Measurements from ENCODE around the gene CLASP2. TPM values are rescaled to one million over a fixed set of nuclear protein-coding genes. Genes with fewer than 3 reads are reported as not detected.

The CLASP2 gene
- total RNA-seq, 2 donors from 2014 or later = 65.0 to 74.8 TPM

DNA sequence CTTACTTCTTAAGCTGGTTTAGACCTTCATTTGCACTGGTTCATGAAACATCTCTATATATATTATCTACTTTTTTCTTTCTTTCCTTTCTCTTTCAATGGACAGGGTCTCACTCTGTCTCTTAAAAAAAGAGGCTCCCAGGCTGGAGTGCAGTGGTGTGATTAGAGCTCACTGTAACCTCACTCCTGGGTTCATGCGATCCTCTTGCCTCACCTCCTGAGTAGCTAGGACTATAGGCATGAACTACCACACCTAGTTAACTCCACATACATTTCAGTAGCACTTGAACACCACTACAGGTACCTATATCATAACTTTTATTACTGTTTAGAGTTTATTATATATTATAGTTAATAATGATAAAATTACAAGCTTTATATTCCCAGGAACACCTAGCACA is 160.8 kb downstream of the CLASP2 start:
- no peak for TF ChIP-seq CTCF (conservative IDR thresholded peaks at IDR 0.05)
- Histone ChIP-seq H3K9me3 (ENCODE audit: control insufficient read depth, low read length) (peaks cover 6% of the 10 kb centered on the region), H3K27me3 (ENCODE audit: control insufficient read depth, insufficient read depth, low read length, poor library complexity, severe bottlenecking) (no peaks in the 10 kb centered on the region), H3K36me3 (ENCODE audit: control insufficient read depth, insufficient read depth, low read length) (peaks cover 41% of the 10 kb centered on the region), H3K4me3 (ENCODE audit: low read length) (no peak overlapping the region), H3K9ac (ENCODE audit: extremely low read depth, low read length, poor library complexity, severe bottlenecking) (no peak overlapping the region), H3K4me1 (ENCODE audit: control insufficient read depth, insufficient read depth, low read length) (no peaks in the 10 kb centered on the region), H3K27ac (ENCODE audit: low read depth, low read length) (no peak overlapping the region)
- Mint-ChIP-seq H3K9me3 (no peaks in the 10 kb centered on the region), H3K4me1 (peaks cover 21% of the 10 kb centered on the region), H3K36me3 (ENCODE audit: low read depth) (peaks cover 32% of the 10 kb centered on the region), H3K27me3 (ENCODE audit: insufficient read depth) (no peaks in the 10 kb centered on the region), H3K27ac (peak overlapping the region; percentile 55), H3K4me3 (peak overlapping the region; percentile 29)
- DNase-seq = no peak
- WGBS, 2 experiments (ENCODE audit: insufficient coverage in 1 of 2, insufficient read length in 1 of 2) = 96% methylated on average over 1 of the region's 1 CpG; no CpG with 5 or more reads in 1 of the 2 experiments

DNA sequence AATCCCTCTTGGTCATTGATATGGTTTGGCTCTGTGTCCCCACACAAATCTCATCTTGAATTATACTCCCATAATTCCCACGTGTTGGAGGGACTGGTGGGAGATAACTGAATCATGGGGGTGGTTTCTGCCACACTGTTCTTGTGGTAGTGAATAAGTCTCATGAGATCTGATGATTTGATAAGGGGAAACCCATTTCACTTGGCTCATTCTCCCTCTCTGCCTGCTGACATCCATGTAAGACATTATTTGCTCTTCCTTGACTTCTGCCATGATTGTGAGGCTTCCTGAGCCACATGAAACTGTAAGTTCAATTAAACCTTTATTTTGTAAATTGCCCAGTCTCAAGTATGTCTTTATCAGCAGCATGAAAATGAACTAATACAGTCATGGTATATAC is 171.0 kb downstream of the CLASP2 start:
- Histone ChIP-seq H3K9me3 (ENCODE audit: control insufficient read depth, low read length) (peaks cover 7% of the 10 kb centered on the region), H3K9ac (ENCODE audit: extremely low read depth, low read length, poor library complexity, severe bottlenecking) (no peak overlapping the region), H3K4me3 (ENCODE audit: low read length) (no peak overlapping the region), H3K4me1 (ENCODE audit: control insufficient read depth, insufficient read depth, low read length) (no peaks in the 10 kb centered on the region), H3K27ac (ENCODE audit: low read depth, low read length) (no peak overlapping the region), H3K27me3 (ENCODE audit: control insufficient read depth, insufficient read depth, low read length, poor library complexity, severe bottlenecking) (no peaks in the 10 kb centered on the region), H3K36me3 (ENCODE audit: control insufficient read depth, insufficient read depth, low read length) (peaks cover 58% of the 10 kb centered on the region)
- Mint-ChIP-seq H3K4me1 (no peaks in the 10 kb centered on the region), H3K36me3 (ENCODE audit: low read depth) (peaks cover 53% of the 10 kb centered on the region), H3K4me3 (no peak overlapping the region), H3K9me3 (peaks cover 5% of the 10 kb centered on the region), H3K27ac (no peak overlapping the region), H3K27me3 (ENCODE audit: insufficient read depth) (no peaks in the 10 kb centered on the region)
- TF ChIP-seq CTCF (conservative IDR thresholded peaks at IDR 0.05) = no peak
- no CpG with 5 or more reads among the region's 1 CpG for WGBS, 2 experiments (ENCODE audit: insufficient coverage in 1 of 2, insufficient read length in 1 of 2)
- DNase-seq = no peak

- no peak overlapping the region for H3K27ac ChIP-seq (ENCODE audit: low read depth, low read length)
- H3K4me1 ChIP-seq (ENCODE audit: control insufficient read depth, insufficient read depth, low read length) = no peaks in the 10 kb centered on the region
- DNase-seq = no peak
- peaks cover 53% of the 10 kb centered on the region for H3K36me3 ChIP-seq (ENCODE audit: control insufficient read depth, insufficient read depth, low read length)
- no peaks in the 10 kb centered on the region for H3K27me3 Mint-ChIP-seq (ENCODE audit: insufficient read depth)
- peaks cover 7% of the 10 kb centered on the region for H3K9me3 ChIP-seq (ENCODE audit: control insufficient read depth, low read length)
- 94 to 100% methylated on average over 1 of the region's 1 CpG for WGBS, 2 experiments (ENCODE audit: insufficient coverage in 1 of 2, insufficient read length in 1 of 2)
- H3K27me3 ChIP-seq (ENCODE audit: control insufficient read depth, insufficient read depth, low read length, poor library complexity, severe bottlenecking) = no peaks in the 10 kb centered on the region
- H3K36me3 Mint-ChIP-seq (ENCODE audit: low read depth) = peaks cover 49% of the 10 kb centered on the region
- no peak overlapping the region for H3K4me3 Mint-ChIP-seq
- H3K4me3 ChIP-seq (ENCODE audit: low read length) = no peak overlapping the region
- no peak overlapping the region for H3K27ac Mint-ChIP-seq
- H3K9ac ChIP-seq (ENCODE audit: extremely low read depth, low read length, poor library complexity, severe bottlenecking) = no peak overlapping the region
- no peak for TF ChIP-seq CTCF (conservative IDR thresholded peaks at IDR 0.05)
- peaks cover 5% of the 10 kb centered on the region for H3K9me3 Mint-ChIP-seq
- no peaks in the 10 kb centered on the region for H3K4me1 Mint-ChIP-seq
Measured at GRCh38 chr3:33544126-33544525, 173.9 kb downstream of the CLASP2 start.

All from endodermal cell (in vitro differentiated cells).